HEK293 (cell line): ENCODE results near the gene ZFHX3.

Experiments used
- CTCF ChIA-PET: fragments of 350-600 bp; formaldehyde crosslinking; extraction: SDS; loops from one replicate; lab custom pipeline; 2021; ENCODE audit warnings: antibody characterized with exemption; lab: Yijun Ruan, JAX
- POLR2A ChIA-PET: fragments of 300-600 bp; formaldehyde crosslinking; extraction: SDS; loops from one replicate; lab custom pipeline; 2020; ENCODE audit warnings: antibody characterized with exemption, inconsistent platforms; lab: Yijun Ruan, JAX
- H3K27ac ChIP-seq: fragments of 200-500 bp; sonication (Bioruptor generic); 2 replicates; pipeline ENCODE4 v1.5.1; 2014; ENCODE audit warnings: low read depth, low read length, control low read depth, inconsistent platforms; ENCODE audit errors: extremely low read depth
- H3K36me3 ChIP-seq, 2 experiments: fragments of 200-500 bp in 1 of 2; sonication (Bioruptor generic) in 1 of 2; 1 replicate in 1 of 2; 2 replicates in 1 of 2; pipeline ENCODE4 v1.5.1; 2014 to 2017; ENCODE audit warnings: inconsistent platforms in 2 of 2, low read length in 2 of 2; ENCODE audit not compliant: control insufficient read depth in 2 of 2, insufficient read depth in 1 of 2
- H3K4me1 ChIP-seq: fragments of 200-500 bp; sonication (Bioruptor generic); 2 replicates; pipeline ENCODE4 v1.5.1; 2014; ENCODE audit warnings: mild to moderate bottlenecking, low read length, inconsistent platforms; ENCODE audit not compliant: control insufficient read depth, insufficient read depth
- H3K4me3 ChIP-seq: 2 replicates; pipeline ENCODE4 v1.5.1; 2011; ENCODE audit warnings: low read depth, mild to moderate bottlenecking, control low read depth, low read length, moderate library complexity
- H3K9me3 ChIP-seq: fragments of 200-500 bp; sonication (Bioruptor generic); 2 replicates; pipeline ENCODE4 v1.5.1; 2014; ENCODE audit warnings: low read depth, low read length, inconsistent platforms; ENCODE audit not compliant: control insufficient read depth, insufficient read depth
- OSR2 ChIP-seq: fragments of 450-650 bp; formaldehyde crosslinking; IDR thresholded peaks from 2 replicates; pipeline ENCODE4 v1.5.1; 2016; ENCODE audit warnings: missing biosample characterization, missing genetic modification characterization
- RBAK ChIP-seq: fragments of 450-650 bp; formaldehyde crosslinking; IDR thresholded peaks from 2 replicates; pipeline ENCODE4 v1.5.1; 2016; ENCODE audit warnings: missing biosample characterization, missing genetic modification characterization
- SETDB1 ChIP-seq: IDR thresholded peaks from one replicate; pipeline ENCODE4 v1.6.1; 2017; ENCODE audit warnings: mild to moderate bottlenecking, low read length, moderate library complexity, mixed read lengths; ENCODE audit not compliant: insufficient read length
- TRIM28 ChIP-seq: IDR thresholded peaks from 2 replicates; pipeline ENCODE4 v1.6.1; 2011; ENCODE audit warnings: low read length, control low read depth, borderline replicate concordance
- ZNF211 ChIP-seq: fragments of 450-650 bp; formaldehyde crosslinking; IDR thresholded peaks from 2 replicates; pipeline ENCODE4 v1.5.1; 2016; ENCODE audit warnings: low read depth, missing biosample characterization, missing genetic modification characterization
- ZNF24 ChIP-seq: fragments of 450-650 bp; formaldehyde crosslinking; IDR thresholded peaks from 2 replicates; pipeline ENCODE4 v1.5.1; 2016; ENCODE audit warnings: missing biosample characterization, missing genetic modification characterization
- ZNF394 ChIP-seq: fragments of 450-650 bp; formaldehyde crosslinking; IDR thresholded peaks from 2 replicates; pipeline ENCODE4 v1.5.1; 2016; ENCODE audit warnings: missing biosample characterization, missing genetic modification characterization, mild to moderate bottlenecking, moderate library complexity, borderline replicate concordance
- ZNF423 ChIP-seq: fragments of 450-650 bp; formaldehyde crosslinking; IDR thresholded peaks from 2 replicates; pipeline ENCODE4 v1.5.1; 2016; ENCODE audit warnings: missing biosample characterization, missing genetic modification characterization
- ZNF558 ChIP-seq: fragments of 450-650 bp; formaldehyde crosslinking; IDR thresholded peaks from 2 replicates; pipeline ENCODE4 v1.5.1; 2016; ENCODE audit warnings: missing biosample characterization, missing genetic modification characterization
- ZNF623 ChIP-seq: fragments of 450-650 bp; formaldehyde crosslinking; IDR thresholded peaks from 2 replicates; pipeline ENCODE4 v1.5.1; 2016; ENCODE audit warnings: missing biosample characterization, missing genetic modification characterization
- ZNF624 ChIP-seq: fragments of 450-650 bp; formaldehyde crosslinking; IDR thresholded peaks from 2 replicates; pipeline ENCODE4 v1.5.1; 2017; ENCODE audit warnings: missing biosample characterization, missing genetic modification characterization
- ZNF791 ChIP-seq: fragments of 450-650 bp; formaldehyde crosslinking; IDR thresholded peaks from 2 replicates; pipeline ENCODE4 v1.5.1; 2016; ENCODE audit warnings: missing biosample characterization, missing genetic modification characterization
- TF ChIP-seq, protein P1 (sequence below): fragments of 450-650 bp; formaldehyde crosslinking; IDR thresholded peaks from 2 replicates; pipeline ENCODE4 v1.5.1; 2016; ENCODE audit warnings: missing biosample characterization, missing genetic modification characterization
- TF ChIP-seq, protein P2 (sequence below): fragments of 450-650 bp; formaldehyde crosslinking; IDR thresholded peaks from 2 replicates; pipeline ENCODE4 v1.5.1; 2016; ENCODE audit warnings: missing biosample characterization, missing genetic modification characterization
- TF ChIP-seq, protein P3 (sequence below): fragments of 450-650 bp; formaldehyde crosslinking; IDR thresholded peaks from 2 replicates; pipeline ENCODE4 v1.5.1; 2016; ENCODE audit warnings: missing biosample characterization, missing genetic modification characterization
- TF ChIP-seq, protein P4 (sequence below): fragments of 450-650 bp; formaldehyde crosslinking; IDR thresholded peaks from 2 replicates; pipeline ENCODE4 v1.5.1; 2016; ENCODE audit warnings: missing biosample characterization, missing genetic modification characterization

The ZFHX3 gene

DNA sequence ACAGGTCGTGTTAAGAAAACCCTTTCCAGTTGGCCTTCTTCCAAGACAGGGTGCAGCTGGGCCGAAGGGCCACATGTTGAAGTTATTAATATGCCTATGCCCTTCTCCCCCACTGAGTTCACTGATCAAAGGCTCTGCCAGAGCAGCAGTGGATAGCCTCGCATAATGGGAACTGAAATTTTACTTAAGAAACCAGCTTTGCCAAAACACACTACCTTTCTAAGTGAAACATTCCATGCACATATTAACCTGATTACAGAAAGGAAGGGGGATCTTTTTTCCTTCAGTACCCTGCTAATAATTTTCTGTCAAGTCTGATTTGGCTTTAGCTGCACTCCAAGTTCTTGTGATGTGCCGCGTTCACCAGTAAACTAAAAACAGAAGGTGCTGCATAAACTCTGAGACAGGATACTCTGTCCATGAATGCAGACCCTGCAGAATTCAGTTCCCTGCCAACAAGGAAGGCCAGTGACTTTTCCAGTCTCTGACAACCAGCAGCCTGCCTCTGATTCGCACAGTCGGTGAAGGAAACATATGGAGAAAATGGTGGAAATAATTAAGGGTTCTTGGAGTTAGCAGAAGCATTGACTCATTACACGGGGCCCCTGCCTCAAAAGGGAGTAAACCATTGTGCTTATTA is 283.8 kb downstream of the ZFHX3 start:
- H3K9me3 ChIP-seq: no peaks in the 10 kb centered on the region; the same call in 1 of the 2 replicates
- POLR2A ChIA-PET: no interaction called here
- CTCF ChIA-PET: no interaction called here
- TF ChIP-seq ZNF423 (tag by site-specific recombination) (no peak), OSR2 (tag by site-specific recombination) (no peak), ZNF211 (tag by site-specific recombination) (no peak), SETDB1 (no peak), RBAK (tag by site-specific recombination) (no peak), ZNF624 (tag by site-specific recombination) (no peak), TRIM28 (no peak), ZNF623 (tag by site-specific recombination) (no peak), ZNF791 (no peak)
- TF ChIP-seq, protein P1, sequence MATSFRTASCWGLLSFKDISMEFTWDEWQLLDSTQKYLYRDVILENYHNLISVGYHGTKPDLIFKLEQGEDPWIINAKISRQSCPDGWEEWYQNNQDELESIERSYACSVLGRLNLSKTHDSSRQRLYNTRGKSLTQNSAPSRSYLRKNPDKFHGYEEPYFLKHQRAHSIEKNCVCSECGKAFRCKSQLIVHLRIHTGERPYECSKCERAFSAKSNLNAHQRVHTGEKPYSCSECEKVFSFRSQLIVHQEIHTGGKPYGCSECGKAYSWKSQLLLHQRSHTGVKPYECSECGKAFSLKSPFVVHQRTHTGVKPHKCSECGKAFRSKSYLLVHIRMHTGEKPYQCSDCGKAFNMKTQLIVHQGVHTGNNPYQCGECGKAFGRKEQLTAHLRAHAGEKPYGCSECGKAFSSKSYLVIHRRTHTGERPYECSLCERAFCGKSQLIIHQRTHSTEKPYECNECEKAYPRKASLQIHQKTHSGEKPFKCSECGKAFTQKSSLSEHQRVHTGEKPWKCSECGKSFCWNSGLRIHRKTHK: no peak
- TF ChIP-seq, protein P2, sequence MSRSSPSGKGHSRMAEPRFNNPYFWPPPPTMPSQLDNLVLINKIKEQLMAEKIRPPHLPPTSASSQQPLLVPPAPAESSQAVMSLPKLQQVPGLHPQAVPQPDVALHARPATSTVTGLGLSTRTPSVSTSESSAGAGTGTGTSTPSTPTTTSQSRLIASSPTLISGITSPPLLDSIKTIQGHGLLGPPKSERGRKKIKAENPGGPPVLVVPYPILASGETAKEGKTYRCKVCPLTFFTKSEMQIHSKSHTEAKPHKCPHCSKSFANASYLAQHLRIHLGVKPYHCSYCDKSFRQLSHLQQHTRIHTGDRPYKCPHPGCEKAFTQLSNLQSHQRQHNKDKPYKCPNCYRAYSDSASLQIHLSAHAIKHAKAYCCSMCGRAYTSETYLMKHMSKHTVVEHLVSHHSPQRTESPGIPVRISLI (tag by site-specific recombination): no peak
- TF ChIP-seq, protein P3, sequence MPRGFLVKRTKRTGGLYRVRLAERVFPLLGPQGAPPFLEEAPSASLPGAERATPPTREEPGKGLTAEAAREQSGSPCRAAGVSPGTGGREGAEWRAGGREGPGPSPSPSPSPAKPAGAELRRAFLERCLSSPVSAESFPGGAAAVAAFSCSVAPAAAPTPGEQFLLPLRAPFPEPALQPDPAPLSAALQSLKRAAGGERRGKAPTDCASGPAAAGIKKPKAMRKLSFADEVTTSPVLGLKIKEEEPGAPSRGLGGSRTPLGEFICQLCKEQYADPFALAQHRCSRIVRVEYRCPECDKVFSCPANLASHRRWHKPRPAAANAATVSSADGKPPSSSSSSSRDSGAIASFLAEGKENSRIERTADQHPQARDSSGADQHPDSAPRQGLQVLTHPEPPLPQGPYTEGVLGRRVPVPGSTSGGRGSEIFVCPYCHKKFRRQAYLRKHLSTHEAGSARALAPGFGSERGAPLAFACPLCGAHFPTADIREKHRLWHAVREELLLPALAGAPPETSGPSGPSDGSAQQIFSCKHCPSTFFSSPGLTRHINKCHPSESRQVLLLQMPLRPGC (tag by site-specific recombination): no peak
- TF ChIP-seq, all 188 proteins: peak for 0
- no peak overlapping the region for H3K4me3 ChIP-seq
- no peaks in the 10 kb centered on the region for H3K36me3 ChIP-seq
- H3K4me1 ChIP-seq: no peaks in the 10 kb centered on the region
- H3K27ac ChIP-seq: no peak overlapping the region

DNA sequence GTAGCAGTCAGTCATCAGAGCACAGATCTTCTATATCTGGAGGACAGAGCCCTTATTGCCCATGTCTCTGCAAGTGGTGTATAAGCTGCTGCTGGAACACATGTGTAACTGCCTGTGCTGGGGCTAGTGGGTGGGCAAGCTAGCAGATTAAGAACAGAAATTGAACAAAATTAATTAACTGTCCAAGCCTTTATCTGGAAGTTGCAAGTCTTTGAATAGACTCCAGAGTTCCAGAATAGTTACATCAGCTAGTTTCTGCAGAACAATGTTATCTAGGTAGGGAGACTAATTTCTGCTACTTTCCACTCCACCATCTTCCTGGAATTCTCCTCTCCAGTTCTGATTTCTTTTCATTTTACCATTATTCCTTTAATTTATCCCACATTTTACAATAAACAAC is 287.3 kb downstream of the ZFHX3 start:
- TF ChIP-seq ZNF558 (tag by site-specific recombination) (no peak), ZNF394 (tag by site-specific recombination) (no peak), ZNF24 (tag by site-specific recombination) (no peak)
- TF ChIP-seq, protein P4, sequence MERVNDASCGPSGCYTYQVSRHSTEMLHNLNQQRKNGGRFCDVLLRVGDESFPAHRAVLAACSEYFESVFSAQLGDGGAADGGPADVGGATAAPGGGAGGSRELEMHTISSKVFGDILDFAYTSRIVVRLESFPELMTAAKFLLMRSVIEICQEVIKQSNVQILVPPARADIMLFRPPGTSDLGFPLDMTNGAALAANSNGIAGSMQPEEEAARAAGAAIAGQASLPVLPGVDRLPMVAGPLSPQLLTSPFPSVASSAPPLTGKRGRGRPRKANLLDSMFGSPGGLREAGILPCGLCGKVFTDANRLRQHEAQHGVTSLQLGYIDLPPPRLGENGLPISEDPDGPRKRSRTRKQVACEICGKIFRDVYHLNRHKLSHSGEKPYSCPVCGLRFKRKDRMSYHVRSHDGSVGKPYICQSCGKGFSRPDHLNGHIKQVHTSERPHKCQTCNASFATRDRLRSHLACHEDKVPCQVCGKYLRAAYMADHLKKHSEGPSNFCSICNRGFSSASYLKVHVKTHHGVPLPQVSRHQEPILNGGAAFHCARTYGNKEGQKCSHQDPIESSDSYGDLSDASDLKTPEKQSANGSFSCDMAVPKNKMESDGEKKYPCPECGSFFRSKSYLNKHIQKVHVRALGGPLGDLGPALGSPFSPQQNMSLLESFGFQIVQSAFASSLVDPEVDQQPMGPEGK: no peak
- no peaks in the 10 kb centered on the region for H3K36me3 ChIP-seq
- CTCF ChIA-PET: no interaction called here
- POLR2A ChIA-PET: no interaction called here
- H3K27ac ChIP-seq: no peak overlapping the region
- H3K4me3 ChIP-seq: no peak overlapping the region
- H3K9me3 ChIP-seq: no peaks in the 10 kb centered on the region; the same call in 1 of the 2 replicates
- H3K4me1 ChIP-seq: no peaks in the 10 kb centered on the region
